PC-3 (cell line): ENCODE data around the gene MAST4.

Experiments used
- CTCF ChIP-seq: fragments of 300-600 bp; sonication (generic); conservative IDR thresholded peaks from 2 replicates; pipeline ENCODE4 v1.5.1; 2017; ENCODE audit warnings: antibody characterized with exemption, low read depth, mild to moderate bottlenecking, low read length
- EZH2 ChIP-seq: fragments of 300-600 bp; sonication (generic); IDR thresholded peaks from one replicate; pipeline ENCODE4 v1.6.1; 2017; ENCODE audit warnings: antibody characterized with exemption, mild to moderate bottlenecking, low read length; ENCODE audit not compliant: unreplicated experiment
- EZH2phosphoT487 ChIP-seq: fragments of 300-600 bp; sonication (generic); IDR thresholded peaks from 2 replicates; pipeline ENCODE4 v1.6.1; 2018; ENCODE audit warnings: mild to moderate bottlenecking, antibody characterized with exemption, low read length, borderline replicate concordance

- TF ChIP-seq CTCF (no peak), EZH2phosphoT487 (no peak), EZH2 (no peak)
Observed at GRCh38 chr5:66994790-66995189, 398.6 kb downstream of the MAST4 start.
